LNCaP clone FGC (cell line): Measurements from ENCODE around the gene MIER2.
A peak's percentile ranks its signal among the peaks of the same experiment; 100 is the strongest.

ENCODE experiments used
- DNase-seq: peaks from one replicate; pipeline ENCODE4 v3.0.0-alpha.2; 2011; ENCODE audit warnings: low read depth
- H3K4me3 ChIP-seq: 2 replicates; pipeline ENCODE4 v1.5.1; 2011; ENCODE audit warnings: mild to moderate bottlenecking, low read depth, low read length, control low read depth
- TF ChIP-seq, protein P1 (sequence below): IDR thresholded peaks from 2 replicates; pipeline ENCODE4 v1.5.1; 2012; ENCODE audit warnings: mild to moderate bottlenecking; ENCODE audit not compliant: control insufficient read depth, insufficient read depth; ENCODE audit errors: extremely low read depth

Gene MIER2

DNA sequence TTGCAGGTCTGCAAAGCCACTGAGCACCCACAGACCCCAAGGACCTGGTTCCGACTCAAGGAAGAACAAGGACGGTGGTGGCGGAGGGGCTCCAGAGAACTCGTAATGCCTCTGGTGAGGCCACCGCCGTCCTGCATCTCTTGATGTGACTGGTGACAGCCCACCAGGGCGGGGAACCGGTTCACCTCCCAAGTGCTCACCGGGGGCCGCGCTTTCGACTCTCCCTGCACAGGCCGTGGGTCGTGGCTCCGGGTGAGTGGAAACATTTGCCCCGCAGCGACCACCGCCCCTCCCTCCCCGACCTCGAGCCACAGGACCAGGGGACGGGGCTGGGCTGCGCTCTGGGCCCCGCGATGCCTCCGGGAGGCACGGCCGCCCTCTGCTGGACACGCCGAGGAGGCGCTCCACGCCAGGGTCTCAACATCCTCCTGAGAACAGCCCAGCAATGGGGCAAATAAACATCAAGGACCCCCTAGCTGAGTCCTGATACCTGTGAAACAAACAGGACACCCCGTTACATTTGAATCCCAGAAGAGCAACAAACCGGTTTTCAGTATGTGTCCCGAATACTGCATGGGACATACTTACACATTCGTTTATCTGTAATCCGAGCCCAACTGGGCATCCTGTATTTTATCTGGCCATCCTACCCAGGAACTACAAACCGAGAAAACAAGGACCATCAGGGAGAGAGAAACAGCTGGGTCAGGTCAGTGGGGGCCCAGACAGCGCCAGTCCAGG, 49.5 kb downstream of the MIER2 start:
- H3K4me3 ChIP-seq, result no peak overlapping the region
- no peak for DNase-seq
- TF ChIP-seq, protein P1, sequence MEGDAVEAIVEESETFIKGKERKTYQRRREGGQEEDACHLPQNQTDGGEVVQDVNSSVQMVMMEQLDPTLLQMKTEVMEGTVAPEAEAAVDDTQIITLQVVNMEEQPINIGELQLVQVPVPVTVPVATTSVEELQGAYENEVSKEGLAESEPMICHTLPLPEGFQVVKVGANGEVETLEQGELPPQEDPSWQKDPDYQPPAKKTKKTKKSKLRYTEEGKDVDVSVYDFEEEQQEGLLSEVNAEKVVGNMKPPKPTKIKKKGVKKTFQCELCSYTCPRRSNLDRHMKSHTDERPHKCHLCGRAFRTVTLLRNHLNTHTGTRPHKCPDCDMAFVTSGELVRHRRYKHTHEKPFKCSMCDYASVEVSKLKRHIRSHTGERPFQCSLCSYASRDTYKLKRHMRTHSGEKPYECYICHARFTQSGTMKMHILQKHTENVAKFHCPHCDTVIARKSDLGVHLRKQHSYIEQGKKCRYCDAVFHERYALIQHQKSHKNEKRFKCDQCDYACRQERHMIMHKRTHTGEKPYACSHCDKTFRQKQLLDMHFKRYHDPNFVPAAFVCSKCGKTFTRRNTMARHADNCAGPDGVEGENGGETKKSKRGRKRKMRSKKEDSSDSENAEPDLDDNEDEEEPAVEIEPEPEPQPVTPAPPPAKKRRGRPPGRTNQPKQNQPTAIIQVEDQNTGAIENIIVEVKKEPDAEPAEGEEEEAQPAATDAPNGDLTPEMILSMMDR, result peak; percentile 8; the same call in 1 of the 2 replicates

DNA sequence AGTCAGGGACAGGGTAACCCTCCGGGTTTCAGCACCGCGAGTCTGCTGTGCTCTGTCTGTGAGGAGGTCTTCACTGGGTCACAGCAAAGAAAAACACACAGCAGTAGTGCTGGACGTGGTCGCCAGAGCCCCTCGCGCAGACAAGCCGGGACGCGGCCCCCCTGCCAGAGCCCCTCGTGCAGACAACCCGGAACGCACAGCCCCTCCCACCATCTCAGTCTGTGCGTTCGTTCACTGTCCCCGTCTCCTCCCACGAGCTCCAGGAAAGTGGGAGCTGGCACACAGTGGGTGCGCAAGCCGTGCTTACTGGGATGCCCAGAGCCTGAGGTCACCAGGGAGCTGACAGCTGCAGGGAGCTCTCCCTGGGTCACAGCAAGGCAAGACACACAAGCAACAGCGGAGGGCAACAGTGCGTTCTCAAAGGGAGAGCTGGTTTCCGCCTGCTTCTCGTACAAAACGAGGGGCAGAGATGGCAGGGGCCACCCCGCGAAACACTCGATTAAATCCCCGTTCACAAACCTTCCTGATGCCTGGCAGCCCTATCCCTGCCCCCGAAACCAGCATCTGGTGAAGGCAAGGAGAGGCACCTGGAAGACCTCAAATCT, 50.2 kb downstream of the MIER2 start:
- H3K4me3 ChIP-seq, result no peak overlapping the region
- TF ChIP-seq, protein P1, result no peak
- no peak for DNase-seq

DNA sequence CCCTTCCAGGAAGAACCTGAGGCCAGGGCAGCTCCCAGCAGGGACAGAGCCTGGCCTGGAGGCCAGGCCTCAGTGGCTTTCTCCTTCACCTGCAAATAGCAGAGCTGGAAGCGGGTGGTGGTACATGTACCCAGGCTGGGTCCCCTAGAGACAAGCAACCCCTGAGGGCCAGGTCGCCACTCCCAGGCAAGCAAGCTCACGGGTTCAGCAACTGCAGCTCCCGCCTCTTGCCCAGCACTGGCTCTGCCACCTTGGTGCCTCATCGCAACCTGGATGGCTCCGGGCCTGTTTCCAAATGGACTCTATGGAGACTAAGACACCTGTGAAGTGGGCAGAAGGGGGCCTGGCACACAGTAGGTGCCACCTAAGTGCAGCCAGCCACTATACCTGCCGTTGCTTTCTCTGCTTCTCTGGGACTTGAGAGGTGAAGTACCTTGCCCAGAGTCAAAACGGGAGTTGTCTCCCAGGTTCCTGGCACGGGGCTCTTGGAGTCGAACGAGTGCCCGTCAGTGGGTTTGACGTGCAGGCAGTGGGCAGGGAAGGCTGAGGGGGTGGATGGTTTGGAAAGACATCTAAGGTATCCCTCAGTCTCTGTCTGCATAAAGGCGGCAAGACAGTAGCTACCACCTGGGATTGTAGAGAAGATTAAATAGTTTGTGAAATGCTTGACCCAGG, 51.0 kb downstream of the MIER2 start:
- no peak for DNase-seq
- no peak overlapping the region for H3K4me3 ChIP-seq
- TF ChIP-seq, protein P1, result no peak

DNA sequence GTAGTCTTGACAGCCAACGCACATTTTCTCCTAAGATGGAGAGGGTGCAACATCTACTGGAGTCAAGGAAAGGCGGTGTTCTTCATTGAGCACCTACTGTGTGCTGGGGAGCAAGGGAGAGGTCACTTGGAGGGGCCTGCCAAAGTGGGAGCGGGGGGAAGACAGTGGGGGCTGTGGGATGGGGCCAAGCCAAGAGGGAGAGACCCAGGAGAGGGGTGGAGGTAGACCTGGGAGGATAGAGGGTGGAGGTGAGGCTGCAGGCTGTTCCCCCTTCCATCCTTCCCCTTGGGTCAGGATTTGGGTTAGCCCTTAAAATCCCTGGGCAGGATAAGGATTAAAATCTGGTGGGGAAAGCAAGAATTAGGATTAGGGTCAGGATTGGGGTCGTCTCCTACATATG, 51.6 kb downstream of the MIER2 start:
- DNase-seq, result no peak
- no peak overlapping the region for H3K4me3 ChIP-seq
- TF ChIP-seq, protein P1, result no peak

DNA sequence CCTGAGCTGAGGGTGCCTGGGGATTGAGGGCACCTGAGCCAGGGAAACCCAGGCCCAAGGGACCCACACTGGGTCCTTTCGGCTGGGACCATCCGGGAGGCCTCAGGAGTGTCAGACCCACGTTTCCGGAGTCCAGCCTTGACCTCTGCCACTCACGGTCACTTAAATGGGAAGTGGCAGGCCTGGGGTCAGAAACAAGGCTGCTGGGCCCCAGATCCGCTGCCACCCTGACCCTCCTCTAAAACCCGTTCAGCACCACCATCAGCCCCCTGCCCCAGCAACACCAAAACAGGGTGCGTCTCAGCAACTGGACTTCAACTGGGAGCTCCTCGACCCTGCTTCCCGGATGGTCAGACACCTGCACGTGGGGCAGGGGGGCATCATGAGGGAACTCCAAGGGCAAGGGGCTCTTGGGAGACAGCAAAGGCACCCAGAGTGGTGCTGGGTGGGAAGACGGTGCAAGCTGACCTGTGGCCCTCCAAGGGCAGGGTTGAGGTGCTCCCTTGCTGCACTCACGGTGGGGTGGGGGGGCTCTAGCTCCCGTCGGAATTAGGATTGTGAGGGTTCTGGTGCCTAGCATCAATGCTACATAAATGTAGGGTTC, 52.2 kb downstream of the MIER2 start:
- TF ChIP-seq, protein P1, result no peak
- no peak for DNase-seq
- H3K4me3 ChIP-seq, result no peak overlapping the region

DNA sequence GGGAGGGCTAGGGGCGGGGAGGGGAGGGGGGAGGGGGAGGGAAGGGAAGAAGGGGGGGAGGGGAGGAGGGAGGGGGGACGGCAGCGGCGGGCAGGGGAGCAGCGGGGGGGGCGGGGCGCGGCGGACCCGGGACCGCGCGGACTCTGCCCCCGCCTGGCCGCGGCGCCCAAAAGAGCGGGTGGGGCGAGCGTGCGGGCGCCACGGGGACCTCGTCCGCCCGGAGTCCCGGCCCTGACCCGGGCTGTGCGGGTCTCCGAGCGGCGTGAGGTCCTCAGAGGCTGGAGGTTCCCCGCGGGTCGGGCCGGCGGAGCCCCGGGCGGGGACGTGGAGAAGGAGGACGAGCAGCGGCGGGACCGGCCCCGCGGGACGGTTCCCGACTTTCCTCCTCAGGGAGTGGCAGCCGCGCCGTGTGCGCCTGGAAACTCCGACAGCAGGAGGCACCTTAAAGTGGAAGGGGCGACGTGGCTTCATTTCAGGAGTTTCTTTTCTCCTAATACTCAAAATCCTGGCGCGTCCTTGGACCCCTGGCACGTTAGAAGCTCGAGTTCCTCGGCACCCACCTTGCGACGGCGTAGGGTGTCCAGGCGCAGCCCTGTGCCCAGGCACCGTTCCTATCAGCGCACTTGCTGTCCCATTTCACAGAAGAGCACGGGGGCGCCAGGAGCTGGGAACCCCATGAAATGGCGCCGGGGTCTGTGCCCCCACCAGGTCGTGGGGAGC, 52.9 kb downstream of the MIER2 start:
- TF ChIP-seq, protein P1, result no peak
- no peak for DNase-seq
- H3K4me3 ChIP-seq, result no peak overlapping the region
